ENCODE results near the gene CDK1.

DNA sequence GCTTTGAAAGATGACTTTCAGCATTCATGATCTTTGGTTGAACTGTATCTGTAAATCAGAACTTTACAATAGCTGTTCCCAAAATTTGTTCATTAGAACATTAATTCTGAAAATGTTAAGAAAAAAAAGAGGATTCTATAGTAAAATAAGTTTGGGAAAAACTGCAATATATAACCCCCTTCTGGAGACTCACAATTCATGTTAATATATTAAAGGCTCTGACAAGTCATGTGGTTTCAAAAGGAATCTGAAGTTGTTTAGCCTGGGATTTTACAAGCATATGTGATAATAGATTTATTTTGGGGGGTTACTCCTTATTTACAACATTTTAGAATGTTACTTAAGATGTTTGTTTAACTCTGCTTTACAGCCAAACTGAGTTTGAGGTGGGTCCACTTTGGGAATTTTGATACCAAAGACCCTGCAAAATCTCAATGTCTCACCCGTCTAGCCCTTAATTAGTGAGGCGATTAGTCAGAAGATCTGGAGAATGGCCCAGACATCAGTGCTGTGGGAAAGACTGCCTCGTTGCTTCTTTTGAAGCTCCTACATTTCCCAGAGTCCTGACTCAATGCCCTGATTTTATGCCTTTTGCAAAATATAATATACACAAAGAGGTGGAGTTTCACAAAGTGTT lies 40.0 kb downstream of the CDK1 start:
- TF ChIP-seq CTCF (IDR thresholded peaks at IDR 0.05) (no peak), POLR2A (IDR thresholded peaks at IDR 0.05) (no peak), EP300 (IDR thresholded peaks at IDR 0.05) (no peak)
